NCI-H146 (cell line): Measurements from ENCODE around the gene NGB.

Experiments used
- DNase-seq: peaks from one replicate; lab custom pipeline; 2025; lab: John Stamatoyannopoulos, UW

NGB gene

GRCh38 chr14:77264466-77265186 is 6.4 kb downstream of the NGB start:
- DNase-seq: no peak

- no peak for DNase-seq
These were observed 10.4 kb downstream of the NGB start for GRCh38 chr14:77260631-77261030.

- DNase-seq: no peak
These were observed 10.8 kb downstream of the NGB start for GRCh38 chr14:77260199-77260598.

GRCh38 chr14:77259025-77259715 is 11.8 kb downstream of the NGB start:
- DNase-seq: no peak

- DNase-seq: no peak
These were observed 12.4 kb downstream of the NGB start for GRCh38 chr14:77258566-77258965.

GRCh38 chr14:77257700-77258099 is 13.3 kb downstream of the NGB start:
- DNase-seq: no peak

GRCh38 chr14:77256694-77257093 is 14.3 kb downstream of the NGB start:
- no peak for DNase-seq

GRCh38 chr14:77253333-77254190 is 17.4 kb downstream of the NGB start:
- no peak for DNase-seq

- no peak for DNase-seq
These were observed 19.1 kb downstream of the NGB start for GRCh38 chr14:77251870-77252269.

GRCh38 chr14:77250927-77251326 is 20.1 kb downstream of the NGB start:
- DNase-seq: no peak

GRCh38 chr14:77249286-77249685 is 21.7 kb downstream of the NGB start:
- no peak for DNase-seq

GRCh38 chr14:77248666-77249065 is 22.3 kb downstream of the NGB start:
- DNase-seq: no peak

GRCh38 chr14:77246784-77247183 is 24.2 kb downstream of the NGB start:
- DNase-seq: no peak

GRCh38 chr14:77245820-77246219 is 25.2 kb downstream of the NGB start:
- no peak for DNase-seq

GRCh38 chr14:77243853-77244252 is 27.2 kb downstream of the NGB start:
- DNase-seq: no peak

GRCh38 chr14:77242752-77243151 is 28.3 kb downstream of the NGB start:
- no peak for DNase-seq

- no peak for DNase-seq
These were observed 29.1 kb downstream of the NGB start for GRCh38 chr14:77241955-77242354.

- DNase-seq: no peak
These were observed 30.6 kb downstream of the NGB start for GRCh38 chr14:77240336-77240915.

GRCh38 chr14:77239412-77239811 is 31.6 kb downstream of the NGB start:
- DNase-seq: no peak

GRCh38 chr14:77238996-77239395 is 32.0 kb downstream of the NGB start:
- no peak for DNase-seq

GRCh38 chr14:77238356-77238755 is 32.6 kb downstream of the NGB start:
- no peak for DNase-seq

GRCh38 chr14:77236814-77237213 is 34.2 kb downstream of the NGB start:
- no peak for DNase-seq
